Measurements from ENCODE around the gene RBFOX1. TPM values are rescaled to one million over a fixed set of nuclear protein-coding genes. Genes with fewer than 3 reads are reported as not detected.

RBFOX1 gene
- total RNA-seq, 4 donors from 2014 or later = 1.0 to 3.4 TPM; not detected in 2

- DNase-seq = no peak
- TF ChIP-seq, protein P1, sequence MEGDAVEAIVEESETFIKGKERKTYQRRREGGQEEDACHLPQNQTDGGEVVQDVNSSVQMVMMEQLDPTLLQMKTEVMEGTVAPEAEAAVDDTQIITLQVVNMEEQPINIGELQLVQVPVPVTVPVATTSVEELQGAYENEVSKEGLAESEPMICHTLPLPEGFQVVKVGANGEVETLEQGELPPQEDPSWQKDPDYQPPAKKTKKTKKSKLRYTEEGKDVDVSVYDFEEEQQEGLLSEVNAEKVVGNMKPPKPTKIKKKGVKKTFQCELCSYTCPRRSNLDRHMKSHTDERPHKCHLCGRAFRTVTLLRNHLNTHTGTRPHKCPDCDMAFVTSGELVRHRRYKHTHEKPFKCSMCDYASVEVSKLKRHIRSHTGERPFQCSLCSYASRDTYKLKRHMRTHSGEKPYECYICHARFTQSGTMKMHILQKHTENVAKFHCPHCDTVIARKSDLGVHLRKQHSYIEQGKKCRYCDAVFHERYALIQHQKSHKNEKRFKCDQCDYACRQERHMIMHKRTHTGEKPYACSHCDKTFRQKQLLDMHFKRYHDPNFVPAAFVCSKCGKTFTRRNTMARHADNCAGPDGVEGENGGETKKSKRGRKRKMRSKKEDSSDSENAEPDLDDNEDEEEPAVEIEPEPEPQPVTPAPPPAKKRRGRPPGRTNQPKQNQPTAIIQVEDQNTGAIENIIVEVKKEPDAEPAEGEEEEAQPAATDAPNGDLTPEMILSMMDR (IDR thresholded peaks at IDR 0.05) = no peak
- TF ChIP-seq POLR2A (IDR thresholded peaks at IDR 0.05) = no peak
- Histone ChIP-seq H3K4me3 (no peak overlapping the region), H3K27me3 (no peaks in the 10 kb centered on the region), H3K4me1 (no peaks in the 10 kb centered on the region), H3K9me3 (no peaks in the 10 kb centered on the region), H3K27ac (no peak overlapping the region), H3K36me3 (no peaks in the 10 kb centered on the region)
Measured at GRCh38 chr16:7584561-7584960, 251.9 kb downstream of the RBFOX1 start.

GRCh38 chr16:7585705-7586104 is 253.1 kb downstream of the RBFOX1 start:
- TF ChIP-seq, protein P1 (IDR thresholded peaks at IDR 0.05) = no peak
- TF ChIP-seq POLR2A (IDR thresholded peaks at IDR 0.05) = no peak
- no peak overlapping the region for H3K4me3 ChIP-seq
- no peaks in the 10 kb centered on the region for H3K9me3 ChIP-seq
- no peaks in the 10 kb centered on the region for H3K4me1 ChIP-seq
- DNase-seq = no peak
- H3K27ac ChIP-seq = no peak overlapping the region
- no peaks in the 10 kb centered on the region for H3K27me3 ChIP-seq
- no peaks in the 10 kb centered on the region for H3K36me3 ChIP-seq

DNA sequence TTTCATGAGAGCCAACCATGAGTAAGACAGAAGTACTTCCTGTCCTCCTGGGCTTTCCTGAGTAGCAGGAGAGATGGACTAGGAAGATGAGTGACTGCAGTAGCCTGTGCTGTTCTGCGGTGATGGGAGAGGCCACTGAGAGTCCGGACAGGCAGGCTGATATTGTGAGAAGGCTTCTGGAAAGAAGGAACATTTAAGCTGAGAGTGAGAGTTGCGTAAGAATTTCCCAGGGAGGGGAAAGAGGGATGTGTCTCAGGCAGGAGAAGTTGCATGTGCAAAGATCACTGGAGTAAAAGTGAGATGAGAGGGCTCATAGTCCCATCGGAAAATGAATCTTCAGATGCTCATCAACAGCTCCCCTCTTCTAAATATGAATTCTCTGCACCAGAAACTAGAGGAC is 258.3 kb downstream of the RBFOX1 start:
- Histone ChIP-seq H3K9me3 (no peaks in the 10 kb centered on the region), H3K4me1 (no peaks in the 10 kb centered on the region), H3K4me3 (no peak overlapping the region), H3K27ac (no peak overlapping the region), H3K36me3 (no peaks in the 10 kb centered on the region), H3K27me3 (no peaks in the 10 kb centered on the region)
- no peak for DNase-seq
- TF ChIP-seq, protein P1 (IDR thresholded peaks at IDR 0.05) = no peak
- TF ChIP-seq POLR2A (IDR thresholded peaks at IDR 0.05) = no peak

DNA sequence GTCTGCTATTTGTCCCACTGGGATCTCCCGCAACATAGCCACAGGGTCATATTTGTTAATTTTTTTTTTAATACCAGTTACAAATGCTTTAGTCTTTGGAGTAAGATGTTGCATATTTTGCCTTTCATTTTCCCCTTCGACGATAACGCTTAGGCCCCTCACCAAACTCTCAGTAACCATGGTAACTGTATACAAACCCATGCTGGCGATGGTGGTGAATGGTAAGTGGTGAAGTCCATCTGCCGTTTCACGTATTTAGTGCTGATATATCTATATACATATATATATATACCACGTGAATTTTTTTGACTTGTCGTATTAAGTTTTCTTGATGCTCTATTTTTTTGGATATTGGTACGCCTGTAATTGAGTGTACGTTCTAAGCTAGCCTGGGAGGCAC is 263.7 kb downstream of the RBFOX1 start:
- H3K27ac ChIP-seq = no peak overlapping the region
- H3K36me3 ChIP-seq = no peaks in the 10 kb centered on the region
- no peaks in the 10 kb centered on the region for H3K4me1 ChIP-seq
- no peaks in the 10 kb centered on the region for H3K9me3 ChIP-seq
- no peak overlapping the region for H3K4me3 ChIP-seq
- no peak for TF ChIP-seq POLR2A (IDR thresholded peaks at IDR 0.05)
- TF ChIP-seq, protein P1 (IDR thresholded peaks at IDR 0.05) = no peak
- H3K27me3 ChIP-seq = no peaks in the 10 kb centered on the region
- DNase-seq = no peak

GRCh38 chr16:7597677-7598076 is 265.0 kb downstream of the RBFOX1 start:
- Histone ChIP-seq H3K9me3 (no peaks in the 10 kb centered on the region), H3K4me1 (no peaks in the 10 kb centered on the region), H3K4me3 (no peak overlapping the region), H3K36me3 (no peaks in the 10 kb centered on the region), H3K27me3 (no peaks in the 10 kb centered on the region), H3K27ac (no peak overlapping the region)
- no peak for DNase-seq
- TF ChIP-seq POLR2A (IDR thresholded peaks at IDR 0.05) = no peak
- TF ChIP-seq, protein P1 (IDR thresholded peaks at IDR 0.05) = no peak

- no peak overlapping the region for H3K4me3 ChIP-seq
- no peaks in the 10 kb centered on the region for H3K27me3 ChIP-seq
- H3K9me3 ChIP-seq = no peaks in the 10 kb centered on the region
- DNase-seq = no peak
- no peak overlapping the region for H3K27ac ChIP-seq
- H3K4me1 ChIP-seq = no peaks in the 10 kb centered on the region
- no peaks in the 10 kb centered on the region for H3K36me3 ChIP-seq
- TF ChIP-seq, protein P1 (IDR thresholded peaks at IDR 0.05) = no peak
Measured at GRCh38 chr16:7601100-7601499, 268.5 kb downstream of the RBFOX1 start.

All from Peyer's patch (tissue), 4 donors.